ENCODE data around the gene HTR3A.

Gene HTR3A

GRCh38 chr11:113979431-113979830 is 4.5 kb downstream of the HTR3A start:
- no peak for DNase-seq (ENCODE audit: low spot score)

- DNase-seq (ENCODE audit: low spot score), result no peak
Observed at GRCh38 chr11:113980785-113981184, 5.9 kb downstream of the HTR3A start.

- DNase-seq (ENCODE audit: low spot score), result no peak
Observed at GRCh38 chr11:113982306-113982705, 7.4 kb downstream of the HTR3A start.

DNA sequence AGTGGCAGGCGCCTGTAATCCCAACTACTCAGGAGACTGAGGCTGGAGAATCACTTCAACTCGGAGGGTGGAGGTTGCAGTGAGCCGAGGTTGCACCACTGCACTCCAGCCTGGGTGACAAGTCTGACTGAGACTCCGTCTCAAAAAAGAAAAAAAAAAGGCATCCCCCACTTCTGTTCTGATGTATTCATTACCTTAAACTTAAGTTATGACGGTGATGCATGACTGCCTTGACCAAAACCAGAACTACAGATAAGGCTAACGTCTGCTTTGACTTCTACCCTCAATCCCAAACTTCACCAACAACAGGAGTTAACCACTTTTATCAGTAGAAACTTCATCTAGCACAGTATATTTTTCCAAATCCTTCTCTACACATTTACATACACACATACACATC is 9.9 kb downstream of the HTR3A start:
- DNase-seq (ENCODE audit: low spot score), result no peak

DNA sequence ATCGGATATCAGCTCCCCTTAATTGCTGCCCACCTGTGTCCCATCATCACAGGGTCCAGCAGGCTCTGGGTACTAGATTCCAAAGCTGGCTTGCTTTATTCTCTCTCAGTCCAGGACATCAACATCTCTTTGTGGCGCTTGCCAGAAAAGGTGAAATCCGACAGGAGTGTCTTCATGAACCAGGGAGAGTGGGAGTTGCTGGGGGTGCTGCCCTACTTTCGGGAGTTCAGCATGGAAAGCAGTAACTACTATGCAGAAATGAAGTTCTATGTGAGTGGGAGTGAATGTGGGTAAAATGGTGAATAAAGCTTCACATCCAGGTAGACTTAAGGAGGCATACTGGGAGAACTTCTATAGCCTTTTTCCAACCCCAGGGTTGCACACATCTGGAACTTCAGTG is 11.0 kb downstream of the HTR3A start:
- DNase-seq (ENCODE audit: low spot score), result no peak

- DNase-seq (ENCODE audit: low spot score), result no peak
Observed at GRCh38 chr11:113986351-113987140, 11.6 kb downstream of the HTR3A start.

GRCh38 chr11:113989381-113989780 is 14.5 kb downstream of the HTR3A start:
- no peak for DNase-seq (ENCODE audit: low spot score)

GRCh38 chr11:113989916-113990315 is 15.0 kb downstream of the HTR3A start:
- no peak for DNase-seq (ENCODE audit: low spot score)

DNA sequence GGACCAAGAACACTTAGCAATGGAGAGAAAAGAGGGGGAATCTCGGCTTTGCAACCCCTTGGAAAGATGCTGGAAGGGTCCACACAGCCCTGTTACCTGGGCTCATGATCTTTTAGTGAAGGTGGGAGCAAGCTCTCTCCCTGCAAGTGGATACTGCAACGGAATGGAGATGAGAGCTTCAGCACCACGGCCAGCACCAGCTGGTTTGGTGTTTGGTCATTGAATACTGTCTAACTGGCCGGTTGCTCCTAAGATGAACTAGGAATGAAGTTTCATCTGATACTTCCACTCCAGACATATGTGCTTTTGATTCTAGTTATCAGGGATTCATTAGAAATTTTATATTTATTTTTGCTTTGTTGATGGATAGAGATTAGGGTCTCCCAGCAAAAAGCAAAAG is 16.3 kb downstream of the HTR3A start:
- DNase-seq (ENCODE audit: low spot score), result peak; percentile 19

DNA sequence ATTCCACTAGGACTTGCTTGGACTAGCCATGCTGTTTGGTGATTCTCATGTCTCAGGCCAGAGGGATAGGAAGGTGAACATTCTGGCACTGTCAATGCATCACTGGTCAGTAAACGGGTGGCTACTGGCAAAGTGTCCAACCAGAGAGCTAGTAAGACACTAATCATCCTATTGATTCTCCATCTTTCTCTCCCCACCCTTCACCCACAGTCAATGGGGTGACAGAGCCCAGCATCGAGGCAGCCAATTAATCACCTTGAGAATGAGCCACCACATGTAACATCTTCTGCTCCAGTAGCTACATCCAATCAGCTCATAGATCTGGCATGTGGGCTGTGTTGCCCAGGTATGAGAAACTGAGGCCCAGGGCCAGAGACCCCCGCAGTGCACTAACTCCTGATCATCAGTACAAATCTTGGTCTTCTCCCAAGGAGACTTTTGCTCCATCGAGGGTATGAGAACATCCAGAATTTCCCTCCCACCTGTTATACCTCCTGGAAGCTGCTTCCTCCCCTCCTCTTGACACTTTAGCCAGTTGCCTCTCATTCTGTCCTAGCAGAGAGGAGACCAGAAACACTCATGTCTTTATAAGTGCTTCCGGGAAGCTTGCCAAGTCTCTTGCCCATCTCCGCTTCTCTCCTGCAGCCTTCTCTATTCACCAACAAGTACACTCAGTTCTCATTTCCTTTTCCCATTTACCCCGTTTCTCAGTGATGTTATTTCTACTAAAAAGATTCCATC is 17.0 kb downstream of the HTR3A start:
- no peak for DNase-seq (ENCODE audit: low spot score)

GRCh38 chr11:113992459-113993110 is 17.7 kb downstream of the HTR3A start:
- no peak for DNase-seq (ENCODE audit: low spot score)

DNA sequence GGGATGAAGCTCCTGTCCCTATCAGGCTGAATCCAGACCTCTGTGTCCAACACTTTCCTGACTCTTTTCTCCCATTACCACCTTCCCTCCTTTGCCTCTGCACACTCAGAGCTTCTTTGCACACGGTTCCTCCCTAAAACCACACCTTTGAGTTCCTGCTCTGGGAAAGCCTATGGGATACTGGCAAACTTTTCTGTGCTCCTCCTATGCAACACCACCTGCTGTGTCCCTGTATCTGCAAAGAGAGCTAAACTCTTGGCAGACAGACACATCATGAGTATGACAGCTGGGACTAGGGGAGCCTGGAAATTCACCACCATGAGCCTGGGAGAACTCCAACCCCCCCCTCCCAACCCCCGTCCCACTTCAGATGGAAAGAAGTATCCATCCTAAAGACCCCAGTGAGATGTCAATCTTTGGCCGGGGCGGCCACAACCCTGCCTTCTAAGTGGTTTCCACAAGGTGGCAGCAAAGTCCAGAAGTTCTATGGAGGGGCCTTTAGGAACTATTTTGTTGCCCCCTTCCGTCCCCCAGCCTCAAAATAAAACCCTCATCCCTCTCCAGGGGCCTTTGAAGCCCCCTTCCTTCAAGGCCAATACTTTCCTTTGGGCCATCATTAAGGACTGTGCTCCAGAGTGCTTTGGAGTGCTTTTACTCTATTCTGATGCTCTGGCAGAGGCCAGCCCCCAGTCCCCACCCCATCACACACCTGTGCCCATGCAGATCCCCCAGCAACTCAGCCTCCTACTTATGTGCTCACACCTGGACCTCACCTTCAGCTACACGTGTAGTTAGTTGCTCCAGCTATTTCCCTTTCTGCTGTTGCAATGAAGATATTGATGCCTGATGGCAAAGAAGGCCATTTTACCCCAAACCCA is 19.4 kb downstream of the HTR3A start:
- no peak for DNase-seq (ENCODE audit: low spot score)

DNA sequence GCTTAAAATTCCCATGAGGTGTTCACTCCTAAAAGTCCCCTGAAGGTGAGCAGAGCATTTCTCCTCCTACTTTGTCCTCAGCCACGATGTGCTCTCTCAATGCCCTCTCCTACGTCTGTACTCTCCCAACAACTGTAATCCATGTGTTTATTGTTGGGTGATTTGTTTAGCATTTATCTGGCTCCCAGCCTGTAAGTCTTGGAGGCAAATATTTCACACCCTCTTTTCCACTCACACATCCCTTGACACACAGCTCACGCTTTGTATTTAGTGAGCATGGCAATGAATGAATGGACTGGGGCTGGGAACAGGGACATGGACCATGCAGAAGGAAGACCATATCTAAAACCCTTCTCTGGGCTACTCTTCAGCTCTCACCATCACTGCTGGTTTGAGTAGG is 22.6 kb downstream of the HTR3A start:
- no peak for DNase-seq (ENCODE audit: low spot score)

- DNase-seq (ENCODE audit: low spot score), result no peak
Observed at GRCh38 chr11:113998574-113998973, 23.7 kb downstream of the HTR3A start.

GRCh38 chr11:114000526-114000925 is 25.6 kb downstream of the HTR3A start:
- no peak for DNase-seq (ENCODE audit: low spot score)

DNA sequence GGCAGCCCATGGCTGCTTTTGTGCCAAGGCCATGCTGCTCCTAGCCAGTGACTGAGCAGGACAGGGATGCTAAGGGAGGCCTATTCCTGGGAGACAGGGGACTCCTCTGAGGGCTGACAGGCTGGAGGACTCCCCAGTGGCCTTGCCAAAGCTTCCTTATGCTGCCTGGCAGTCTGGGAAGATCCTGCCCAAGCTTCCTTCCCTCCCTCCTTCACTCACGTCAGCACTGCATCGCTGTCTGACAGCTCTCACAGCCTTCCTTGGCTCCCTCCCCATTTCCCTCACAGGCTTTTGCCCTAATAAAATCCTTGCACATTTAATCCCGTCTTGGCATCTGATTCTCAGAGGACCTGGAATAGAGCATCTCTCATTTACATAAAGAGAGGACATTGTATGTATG is 26.5 kb downstream of the HTR3A start:
- DNase-seq (ENCODE audit: low spot score), result no peak

- DNase-seq (ENCODE audit: low spot score), result no peak
Observed at GRCh38 chr11:114008331-114008730, 33.4 kb downstream of the HTR3A start.

DNA sequence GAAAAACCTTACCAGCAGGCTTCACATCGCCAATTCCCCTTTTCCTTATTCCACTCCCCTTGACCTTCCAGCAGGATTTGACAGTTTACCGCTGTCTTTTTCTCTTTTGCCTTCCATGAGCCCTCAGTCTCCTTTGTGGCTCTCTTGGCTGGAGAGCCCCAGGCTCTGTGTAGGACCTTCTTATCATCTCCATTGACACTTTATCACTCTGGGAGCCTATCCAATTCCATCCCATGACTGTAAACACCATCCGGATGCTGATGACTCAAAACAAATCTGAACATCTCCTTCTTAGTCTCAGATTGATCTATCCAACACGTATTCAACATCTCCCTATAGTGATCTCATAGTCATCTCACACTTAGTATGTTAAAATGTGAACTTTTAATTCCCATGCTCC is 36.0 kb downstream of the HTR3A start:
- DNase-seq (ENCODE audit: low spot score), result no peak

DNA sequence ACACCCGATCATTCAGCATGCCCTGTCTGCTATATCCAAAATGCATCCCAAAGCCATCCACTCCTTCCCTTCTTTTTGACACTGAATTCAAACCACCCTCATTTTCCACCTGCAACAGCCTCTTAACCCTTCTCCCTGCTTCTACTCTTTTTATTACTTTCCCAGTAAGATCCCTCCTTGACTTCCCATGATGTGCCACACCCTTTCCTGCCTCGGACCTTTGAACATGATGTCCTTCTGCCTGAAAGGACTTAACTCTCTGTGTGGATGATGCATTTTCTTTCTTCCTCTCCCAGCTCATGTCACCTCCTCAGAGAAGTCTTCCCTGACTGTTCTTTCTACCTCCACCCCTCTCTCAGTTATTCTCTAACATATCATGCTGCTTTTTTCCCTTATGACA is 36.5 kb downstream of the HTR3A start:
- no peak for DNase-seq (ENCODE audit: low spot score)

GRCh38 chr11:114015117-114015516 is 40.2 kb downstream of the HTR3A start:
- no peak for DNase-seq (ENCODE audit: low spot score)

DNA sequence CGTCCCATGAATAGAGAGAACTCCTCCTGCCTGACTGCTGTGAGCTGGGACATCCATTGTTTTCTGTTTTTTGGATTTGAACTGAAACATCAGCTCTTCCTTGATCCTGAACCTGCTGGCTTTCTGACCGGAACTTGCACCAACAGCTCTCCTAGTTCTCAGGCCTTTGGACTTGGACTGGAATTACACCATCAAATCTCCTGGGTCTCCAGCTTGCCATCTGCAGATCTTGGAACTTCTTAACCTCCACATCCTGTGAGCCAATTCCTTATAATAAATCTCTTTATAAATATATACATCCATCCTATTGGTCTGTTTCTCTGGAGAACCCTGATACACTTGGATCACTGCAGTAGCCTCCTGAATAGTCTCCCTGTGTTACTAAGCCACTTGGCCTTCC is 42.1 kb downstream of the HTR3A start:
- DNase-seq (ENCODE audit: low spot score), result no peak

- peak; percentile 19 for DNase-seq (ENCODE audit: low spot score)
Observed at GRCh38 chr11:114017723-114018122, 42.8 kb downstream of the HTR3A start.

Data from kidney tubule cell (primary cell).